Measurements from ENCODE around the gene IMPG1. TPM values are rescaled to one million over a fixed set of nuclear protein-coding genes. Genes with fewer than 3 reads are reported as not detected.

IMPG1 gene
- polyA plus RNA-seq, 1 donor (not counting 4 experiments of a cell fraction or from before 2014, with no cell fraction given), result not detected

GRCh38 chr6:75963569-75963968, 108.9 kb downstream of the IMPG1 start:
- Histone ChIP-seq H3K9ac (ENCODE audit: control insufficient read depth, extremely low read depth, insufficient read depth, low read length) (no peak overlapping the region), H3K4me1 (ENCODE audit: control insufficient read depth, extremely low read depth, insufficient read depth, low read length) (no peaks in the 10 kb centered on the region), H3K9me3 (ENCODE audit: control insufficient read depth, low read depth, low read length) (no peaks in the 10 kb centered on the region), H3K27ac (ENCODE audit: control insufficient read depth, insufficient read depth, low read length) (no peak overlapping the region), H2AFZ (ENCODE audit: control insufficient read depth, low read length) (no peak overlapping the region), H3K36me3 (ENCODE audit: control insufficient read depth in 2 of 2, extremely low read depth in 1 of 2, insufficient read depth in 2 of 2, low read length in 2 of 2) (no peaks in the 10 kb centered on the region), H4K20me1 (ENCODE audit: control insufficient read depth, extremely low read depth, insufficient read depth, low read length) (no peaks in the 10 kb centered on the region), H3K79me2 (ENCODE audit: control insufficient read depth, insufficient read depth, low read length) (no peaks in the 10 kb centered on the region), H3K9me1 (ENCODE audit: control insufficient read depth, extremely low read depth, insufficient read depth, low read length) (no peaks in the 10 kb centered on the region), H3K27me3 (ENCODE audit: control insufficient read depth, extremely low read depth, insufficient read depth, low read length) (no peaks in the 10 kb centered on the region), H3K4me2 (ENCODE audit: control insufficient read depth, extremely low read depth, insufficient read depth, low read depth, low read length) (no peak overlapping the region), H3K4me3 (ENCODE audit: control insufficient read depth in 2 of 3, extremely low read depth in 1 of 3, insufficient read depth in 2 of 3, low read depth in 1 of 3, low read length in 3 of 3) (no peak overlapping the region)
- FAIRE-seq (no peak), DNase-seq (ENCODE audit: low read depth, low spot score) (no peak)
- dilution Hi-C loops (cut with MboI; ENCODE audit: extremely low pct_ligation_motif_present, low sequenced_read_pairs), result no loop called here
- TF ChIP-seq EZH2 (IDR thresholded peaks at IDR 0.05; ENCODE audit: low read length) (no peak), CTCF (optimal IDR thresholded peaks at IDR 0.05 in 1 of 3, IDR thresholded peaks at IDR 0.05 in 1 of 3, conservative IDR thresholded peaks at IDR 0.05 in 1 of 3; ENCODE audit: extremely low read depth in 1 of 3, insufficient read depth in 2 of 3, low read length in 3 of 3) (no peak)

- TF ChIP-seq EZH2 (IDR thresholded peaks at IDR 0.05; ENCODE audit: low read length) (no peak), CTCF (optimal IDR thresholded peaks at IDR 0.05 in 1 of 3, IDR thresholded peaks at IDR 0.05 in 1 of 3, conservative IDR thresholded peaks at IDR 0.05 in 1 of 3; ENCODE audit: extremely low read depth in 1 of 3, insufficient read depth in 2 of 3, low read length in 3 of 3) (no peak)
- H3K79me2 ChIP-seq (ENCODE audit: control insufficient read depth, insufficient read depth, low read length), result no peaks in the 10 kb centered on the region
- no peaks in the 10 kb centered on the region for H3K36me3 ChIP-seq (ENCODE audit: control insufficient read depth in 2 of 2, extremely low read depth in 1 of 2, insufficient read depth in 2 of 2, low read length in 2 of 2)
- DNase-seq (ENCODE audit: low read depth, low spot score) (no peak), FAIRE-seq (no peak)
- H3K4me3 ChIP-seq (ENCODE audit: control insufficient read depth in 2 of 3, extremely low read depth in 1 of 3, insufficient read depth in 2 of 3, low read depth in 1 of 3, low read length in 3 of 3), result no peak overlapping the region
- H4K20me1 ChIP-seq (ENCODE audit: control insufficient read depth, extremely low read depth, insufficient read depth, low read length), result no peaks in the 10 kb centered on the region
- no peaks in the 10 kb centered on the region for H3K27me3 ChIP-seq (ENCODE audit: control insufficient read depth, extremely low read depth, insufficient read depth, low read length)
- H3K4me1 ChIP-seq (ENCODE audit: control insufficient read depth, extremely low read depth, insufficient read depth, low read length), result peaks cover 3% of the 10 kb centered on the region
- dilution Hi-C loops (cut with MboI; ENCODE audit: extremely low pct_ligation_motif_present, low sequenced_read_pairs), result no loop called here
- H3K4me2 ChIP-seq (ENCODE audit: control insufficient read depth, extremely low read depth, insufficient read depth, low read depth, low read length), result no peak overlapping the region
- H3K27ac ChIP-seq (ENCODE audit: control insufficient read depth, insufficient read depth, low read length), result no peak overlapping the region
- no peak overlapping the region for H3K9ac ChIP-seq (ENCODE audit: control insufficient read depth, extremely low read depth, insufficient read depth, low read length)
- no peak overlapping the region for H2AFZ ChIP-seq (ENCODE audit: control insufficient read depth, low read length)
- no peaks in the 10 kb centered on the region for H3K9me3 ChIP-seq (ENCODE audit: control insufficient read depth, low read depth, low read length)
- no peaks in the 10 kb centered on the region for H3K9me1 ChIP-seq (ENCODE audit: control insufficient read depth, extremely low read depth, insufficient read depth, low read length)
These were observed 120.3 kb downstream of the IMPG1 start for GRCh38 chr6:75952128-75952527.
